ENCODE results near the gene JMJD4.

DNA sequence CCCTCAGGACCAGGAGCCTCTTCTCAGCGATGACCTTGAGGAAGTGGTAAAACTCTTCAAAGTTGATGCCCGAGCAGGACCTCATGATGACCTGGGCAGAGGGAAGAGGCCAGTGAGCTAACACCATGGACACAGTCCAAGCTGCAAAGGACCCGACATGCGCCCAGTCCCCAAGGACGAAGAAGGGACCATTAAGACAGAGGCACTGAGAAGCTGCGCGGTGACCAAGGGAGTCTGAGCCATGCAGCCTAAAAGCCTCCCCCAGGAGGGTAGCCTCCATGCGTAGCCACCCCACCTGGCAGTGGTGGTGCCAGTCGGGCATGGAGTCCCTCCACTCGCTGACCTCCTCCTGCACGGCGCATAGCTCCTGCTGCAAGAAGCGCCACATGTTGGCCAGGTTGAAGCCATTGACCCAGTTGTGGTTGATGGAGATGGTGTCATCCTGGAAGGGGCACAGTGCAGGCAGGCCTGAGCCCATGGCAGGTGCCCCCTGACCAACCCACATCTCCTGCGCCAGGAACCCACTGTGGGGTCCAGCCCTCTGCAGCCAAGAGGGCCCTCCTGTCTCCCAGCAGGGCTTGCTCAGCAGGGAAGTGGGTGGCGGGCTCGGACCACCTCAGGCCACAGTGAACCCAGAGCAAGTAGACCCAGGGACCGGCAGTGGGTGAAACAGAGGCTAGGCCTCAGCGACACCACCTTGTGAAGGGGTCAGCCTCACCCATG is 2.4 kb downstream of the JMJD4 start:
- TF ChIP-seq CTCF (conservative IDR thresholded peaks at IDR 0.05; ENCODE audit: low read depth in 2 of 2) = no peak
- TF ChIP-seq POLR2AphosphoS5 (IDR thresholded peaks at IDR 0.05; ENCODE audit: low read depth) = no peak
- TF ChIP-seq CREB1 (CRISPR knock-in tag; IDR thresholded peaks at IDR 0.05; ENCODE audit: low read depth) = no peak
- TF ChIP-seq EZH2 (IDR thresholded peaks at IDR 0.05; ENCODE audit: low read depth, unreplicated experiment) = no peak
- TF ChIP-seq EZH2phosphoT487 (IDR thresholded peaks at IDR 0.05; ENCODE audit: unreplicated experiment) = no peak
- no peak for TF ChIP-seq REST (IDR thresholded peaks at IDR 0.05; ENCODE audit: unreplicated experiment)
- no peak for TF ChIP-seq JUNB (IDR thresholded peaks at IDR 0.05; ENCODE audit: unreplicated experiment)
- TF ChIP-seq ETS1 (IDR thresholded peaks at IDR 0.05) = no peak
- TF ChIP-seq ZNF114 (CRISPR knock-in tag; IDR thresholded peaks at IDR 0.05) = no peak
- TF ChIP-seq STAT1 (IDR thresholded peaks at IDR 0.05; ENCODE audit: unreplicated experiment) = no peak
- TF ChIP-seq ZNF331 (CRISPR knock-in tag; IDR thresholded peaks at IDR 0.05; ENCODE audit: low read depth) = no peak

All from GM23338 (cell line).